Subcutaneous adipose tissue (tissue), 4 donors: Measurements from ENCODE around the gene RNF113B. TPM values are rescaled to one million over a fixed set of nuclear protein-coding genes. Genes with fewer than 3 reads are reported as not detected.

ENCODE experiments used
- total RNA-seq, 4 donors: library from RNA; depleted of rRNA; stranded (reverse); fragments of >200 nt; gene quantifications; one replicate each; pipeline ENCODE4 v1.1.0, GENCODE V29; 2016
- TF ChIP-seq, protein P1 (sequence below): fragments of 450-650 bp; IDR thresholded peaks from one replicate; pipeline ENCODE4 v1.5.1; 2016; ENCODE audit warnings: low read depth, mild to moderate bottlenecking, control low read depth, antibody characterized with exemption, moderate library complexity

RNF113B gene
- total RNA-seq, 4 donors from 2014 or later, result not detected

DNA sequence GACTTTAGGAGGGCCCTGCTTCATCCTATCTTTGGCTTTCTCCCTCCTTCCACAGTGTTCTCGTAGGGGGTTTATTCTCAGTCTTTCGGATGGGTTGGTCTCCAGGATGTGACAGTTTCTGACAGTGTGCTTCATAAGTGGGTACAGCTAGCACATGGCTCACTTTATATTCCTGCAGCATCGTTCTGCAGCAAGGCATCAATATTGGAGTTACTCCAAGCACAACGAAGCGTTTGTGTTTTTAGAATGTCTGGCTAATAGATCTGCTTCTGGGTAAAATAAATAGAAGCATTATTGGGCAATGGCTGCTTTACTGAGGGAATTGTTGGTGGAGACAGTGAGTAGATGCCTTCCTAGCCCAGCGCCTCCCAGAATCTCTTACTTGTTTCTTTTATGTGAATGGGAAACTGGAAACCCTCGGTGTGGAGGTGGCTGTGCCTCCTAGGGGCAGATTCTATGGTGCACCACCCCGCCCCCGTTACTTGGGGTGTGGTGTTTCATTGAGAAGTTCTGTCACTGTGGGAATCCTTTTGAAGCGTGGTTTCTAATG lies 32.2 kb downstream of the RNF113B start:
- TF ChIP-seq, protein P1, sequence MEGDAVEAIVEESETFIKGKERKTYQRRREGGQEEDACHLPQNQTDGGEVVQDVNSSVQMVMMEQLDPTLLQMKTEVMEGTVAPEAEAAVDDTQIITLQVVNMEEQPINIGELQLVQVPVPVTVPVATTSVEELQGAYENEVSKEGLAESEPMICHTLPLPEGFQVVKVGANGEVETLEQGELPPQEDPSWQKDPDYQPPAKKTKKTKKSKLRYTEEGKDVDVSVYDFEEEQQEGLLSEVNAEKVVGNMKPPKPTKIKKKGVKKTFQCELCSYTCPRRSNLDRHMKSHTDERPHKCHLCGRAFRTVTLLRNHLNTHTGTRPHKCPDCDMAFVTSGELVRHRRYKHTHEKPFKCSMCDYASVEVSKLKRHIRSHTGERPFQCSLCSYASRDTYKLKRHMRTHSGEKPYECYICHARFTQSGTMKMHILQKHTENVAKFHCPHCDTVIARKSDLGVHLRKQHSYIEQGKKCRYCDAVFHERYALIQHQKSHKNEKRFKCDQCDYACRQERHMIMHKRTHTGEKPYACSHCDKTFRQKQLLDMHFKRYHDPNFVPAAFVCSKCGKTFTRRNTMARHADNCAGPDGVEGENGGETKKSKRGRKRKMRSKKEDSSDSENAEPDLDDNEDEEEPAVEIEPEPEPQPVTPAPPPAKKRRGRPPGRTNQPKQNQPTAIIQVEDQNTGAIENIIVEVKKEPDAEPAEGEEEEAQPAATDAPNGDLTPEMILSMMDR, result no peak

DNA sequence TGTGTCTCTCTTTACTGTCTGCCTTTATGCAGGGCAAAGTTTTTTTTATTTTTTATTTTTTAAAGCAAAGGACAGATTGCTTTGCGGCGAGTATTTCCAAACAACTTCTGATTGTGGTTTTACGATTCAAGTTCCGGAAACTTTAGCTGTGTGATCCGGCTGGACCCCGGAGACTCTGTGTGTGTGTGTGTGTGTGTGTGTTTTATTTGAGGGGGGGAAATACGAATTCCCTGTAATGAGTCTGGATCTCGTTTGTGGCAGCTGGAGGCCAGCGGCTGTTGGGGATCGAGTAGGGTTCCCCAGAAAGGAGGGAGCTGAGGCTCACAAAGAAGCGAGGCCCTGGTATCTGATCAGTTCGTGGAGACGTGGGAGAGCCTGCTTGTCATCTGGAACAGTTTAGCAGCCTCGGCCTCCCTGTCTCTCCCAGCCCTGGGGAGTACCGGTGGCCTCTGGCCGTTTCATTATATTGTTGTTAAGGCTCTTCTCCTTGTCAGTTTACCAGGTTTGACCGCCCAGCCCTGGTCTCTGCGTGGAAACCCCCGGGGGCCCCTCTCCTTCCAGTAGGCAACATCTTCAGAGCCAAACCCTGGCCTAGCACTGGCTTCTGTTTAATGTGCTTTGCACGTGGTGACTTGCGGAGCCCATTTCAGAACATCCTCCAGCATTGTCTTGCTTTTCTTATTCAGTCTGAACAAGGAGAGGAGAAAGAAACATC lies 32.9 kb downstream of the RNF113B start:
- TF ChIP-seq, protein P1, result no peak

DNA sequence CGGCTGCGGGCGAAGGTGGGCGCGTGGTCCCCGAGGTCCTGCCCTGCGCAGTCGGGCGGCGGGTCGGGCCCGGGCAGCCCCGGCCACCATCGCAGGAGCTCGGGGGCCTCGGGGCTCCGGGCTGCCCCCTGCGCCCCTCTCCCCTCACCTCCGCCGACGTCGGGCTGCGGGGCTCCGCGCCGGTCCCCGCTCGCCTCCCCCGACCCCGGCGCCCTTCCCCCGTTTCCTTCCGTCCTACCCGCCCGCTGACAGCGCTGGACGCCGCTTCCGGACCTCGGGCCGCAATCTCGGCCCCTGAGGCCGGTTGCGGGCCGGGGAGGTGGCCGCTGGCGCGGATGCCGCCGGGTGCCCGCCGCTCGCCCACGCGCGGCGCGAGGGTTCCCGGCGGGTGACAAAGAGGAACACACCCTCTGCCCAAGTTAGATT lies 33.5 kb downstream of the RNF113B start:
- TF ChIP-seq, protein P1, result no peak

DNA sequence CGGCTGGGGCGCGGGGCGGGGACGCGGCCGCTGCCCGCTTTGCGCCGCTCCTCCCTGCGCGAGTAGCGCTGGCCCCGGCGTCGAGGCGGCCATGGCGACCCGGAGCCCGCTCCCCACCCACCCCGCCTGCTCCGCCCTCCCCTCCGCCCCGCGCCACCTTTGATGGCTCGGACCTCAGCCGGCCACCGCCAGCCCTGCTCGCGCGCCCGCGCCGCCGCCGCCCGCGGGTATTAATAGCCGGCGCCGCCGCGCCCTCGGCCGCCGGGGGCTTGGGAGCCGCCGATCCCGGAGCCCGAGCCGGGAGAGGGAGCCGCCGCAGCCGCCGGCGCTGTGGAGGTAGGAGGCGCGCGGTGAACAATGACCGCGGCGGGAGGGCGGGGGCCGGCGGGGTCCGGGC lies 33.9 kb downstream of the RNF113B start:
- TF ChIP-seq, protein P1, result no peak

DNA sequence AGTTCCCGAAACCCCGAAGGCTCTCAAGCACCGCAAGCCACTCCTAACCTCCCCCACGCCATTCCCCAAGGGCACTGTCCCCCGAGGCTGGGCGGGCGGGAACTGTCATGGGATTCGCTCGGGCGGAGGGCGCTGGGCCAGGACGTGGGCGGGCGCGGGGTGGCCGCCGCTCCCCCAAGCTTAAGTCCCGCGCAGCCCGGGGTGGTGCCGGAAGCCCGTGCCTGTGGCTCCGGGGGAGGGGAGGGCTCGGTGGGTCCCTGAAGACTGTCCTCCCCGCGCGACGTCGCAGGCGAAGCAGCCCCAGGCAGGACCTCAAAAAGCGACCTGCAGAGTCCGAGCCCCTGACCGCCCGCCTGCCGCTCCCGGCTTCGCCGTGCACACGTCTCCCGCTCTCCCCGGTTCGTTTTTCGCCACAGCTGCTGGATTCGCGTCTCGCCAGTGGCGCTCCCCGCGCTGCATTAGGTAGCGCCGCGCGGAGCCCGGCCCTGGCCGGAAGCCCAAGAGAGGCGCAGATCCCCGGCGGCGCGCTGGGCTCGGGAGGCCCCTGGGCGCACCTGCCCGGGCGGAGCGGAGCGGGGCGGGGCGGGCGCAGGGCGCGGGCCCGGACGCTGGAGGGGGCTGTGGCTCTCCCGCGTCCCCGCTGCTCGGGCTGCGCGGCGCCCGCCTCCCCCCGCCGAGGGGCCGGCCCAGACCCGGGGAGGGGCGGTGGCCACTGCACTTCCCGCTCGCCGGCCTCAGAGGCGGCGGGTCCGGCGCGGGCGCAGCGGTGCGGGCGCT lies 34.5 kb downstream of the RNF113B start, which contains the start of gene FARP1:
FARP1 (plus strand) TSS at position 715 of the 777 bp plus-strand sequence. CDS start 70,149 bp downstream, outside the sequence.
- TF ChIP-seq, protein P1, result no peak

DNA sequence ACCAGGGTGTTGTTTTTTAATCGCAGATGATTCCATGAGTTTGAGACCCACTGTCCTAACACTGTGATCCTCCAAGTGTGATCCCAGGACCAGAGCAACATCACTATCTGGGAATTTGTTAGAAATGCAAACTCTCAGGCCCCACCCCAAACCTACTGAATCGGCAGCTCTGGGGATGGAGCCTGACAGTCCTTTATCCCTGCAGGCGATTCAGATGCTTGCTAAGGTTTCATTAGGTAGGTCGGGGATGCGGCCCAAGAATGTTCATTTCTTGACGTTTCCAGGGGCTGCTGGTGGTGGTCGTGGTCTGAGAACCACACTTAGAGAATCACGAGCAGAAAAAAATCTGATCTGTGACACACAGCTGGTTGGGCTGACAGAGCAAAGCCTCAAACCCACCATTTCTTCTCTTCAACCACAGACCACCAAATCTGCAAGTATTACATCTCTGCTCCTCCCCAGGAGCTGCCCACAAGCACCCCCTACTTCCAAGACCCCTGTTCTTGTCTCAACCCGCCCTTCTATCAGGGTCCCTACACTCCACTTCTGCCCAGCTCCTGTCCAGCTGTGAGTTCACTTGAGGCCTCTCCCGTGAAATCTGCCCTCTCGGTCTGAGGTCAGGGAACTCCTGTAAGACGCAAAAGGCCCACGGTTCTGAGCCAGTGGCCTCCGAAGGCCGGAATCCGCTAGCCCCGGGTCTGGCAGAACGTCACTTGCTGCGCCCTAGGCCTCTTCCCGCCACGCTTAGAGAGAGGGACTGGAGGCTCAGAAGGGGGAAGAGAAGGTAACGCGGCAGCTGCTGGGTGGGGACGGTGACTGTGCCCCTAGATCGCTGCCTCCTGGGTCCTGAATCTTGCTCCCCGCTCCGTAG lies 35.3 kb downstream of the RNF113B start:
- TF ChIP-seq, protein P1, result no peak
